Left colon (tissue), 2 donors: ENCODE measurements around the gene OR5C1. TPM values are rescaled to one million over a fixed set of nuclear protein-coding genes. Genes with fewer than 3 reads are reported as not detected.
A peak's percentile ranks its signal among the peaks of the same experiment; 100 is the strongest.
"Not testable (repeated sequence)": the region's sequence is repeated elsewhere in the genome, so short reads cannot be mapped to it uniquely, and the experiment has no call there.

ENCODE experiments used
- ATAC-seq: fragments of 200-7000 bp; cut with Tn5 transposase; one replicate; pipeline ENCODE4 v1.9.1; 2020; ENCODE audit warnings: mild to moderate bottlenecking, moderate library complexity
- DNase-seq, 2 donors: peaks; one replicate each; pipeline ENCODE4 v3.0.0-alpha.2; 2020
- intact Hi-C, 2 donors: fragments of 100-400 bp; cut with DNase I in 1 of 2; cut with micrococcal nuclease in 1 of 2; formaldehyde crosslinking; loops; one replicate each; pipeline versions ENCODE4 v1.11.2 to v1.14.0; 2022; cut with DNase I, micrococcal nuclease
- total RNA-seq, 2 donors: library from RNA; stranded (reverse); fragmentation: NEBNext Ultra II Directional; extraction: Animal tissue kit (Norgen Biotek cat#: 25700); gene quantifications; one replicate each; pipeline ENCODE4 v1.2.1, GENCODE V29; 2021
- donor health status: DM: no; HTN: no; CAD: no.
- donor health status: DM: yes; HTN: yes; CAD: no.

OR5C1 gene
- total RNA-seq, 2 donors from 2014 or later: not detected

DNA sequence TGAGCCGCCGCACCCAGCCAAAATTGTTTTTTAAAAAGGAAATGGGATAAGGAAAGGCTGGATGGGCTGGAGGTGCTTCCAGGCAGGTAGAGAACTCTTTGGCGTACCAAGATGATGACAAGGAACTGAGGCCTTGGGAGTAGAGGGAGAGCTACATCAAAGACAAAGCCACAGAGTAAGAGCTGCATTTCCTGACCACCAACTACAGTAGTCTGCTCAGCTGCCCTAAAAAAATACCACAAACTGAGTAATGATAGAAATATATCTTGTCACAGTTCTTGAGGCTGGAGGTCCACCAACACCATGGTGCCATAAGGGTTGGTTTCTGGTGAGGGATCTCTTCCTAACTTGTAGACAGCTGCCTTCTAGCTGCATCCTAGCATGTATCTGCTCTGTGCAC, 19.4 kb downstream of the OR5C1 start:
- ATAC-seq (no peak), DNase-seq (no peak)
- intact Hi-C loops: loop anchor here in 1 of 2 donors (2.0 kb wide), 1 partner anchor 343 kb away; no protein-coding TSS in a partner anchor

GRCh38 chr9:122809261-122809660, 20.5 kb downstream of the OR5C1 start:
- DNase-seq, ATAC-seq: not testable (repeated sequence)
- intact Hi-C loops: loop anchor here in 1 of 2 donors (2.0 kb wide), 1 partner anchor 344 kb away; no protein-coding TSS in a partner anchor

- intact Hi-C loops: no loop called here
- DNase-seq: peak; percentile 49 to 72
- peak; percentile 95 for ATAC-seq
Observed at GRCh38 chr9:122810306-122810946, 21.7 kb downstream of the OR5C1 start.

GRCh38 chr9:122812736-122813135, 24.0 kb downstream of the OR5C1 start:
- ATAC-seq (no peak), DNase-seq (no peak)
- intact Hi-C loops: no loop called here

DNA sequence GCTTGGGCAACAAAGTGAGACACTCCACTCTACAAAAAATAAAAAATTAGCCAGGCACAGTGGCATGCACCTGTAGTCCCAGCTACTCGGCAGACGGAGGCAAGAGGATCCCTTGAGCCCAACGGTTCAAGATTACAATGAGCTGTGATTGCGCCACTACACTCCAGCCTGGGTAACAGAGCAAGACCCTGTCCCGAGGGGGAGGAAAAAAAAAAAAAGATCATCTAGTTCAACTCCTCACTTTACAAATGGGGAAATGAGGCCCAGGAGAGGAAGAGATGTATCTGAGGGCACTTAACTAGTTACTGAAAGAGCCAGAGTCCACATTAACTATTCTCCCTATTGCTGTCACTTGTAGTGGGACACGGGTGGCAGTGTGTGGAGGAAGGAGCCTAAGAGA, 25.8 kb downstream of the OR5C1 start:
- no peak for DNase-seq
- ATAC-seq: no peak
- intact Hi-C loops: no loop called here

- DNase-seq (no peak), ATAC-seq (no peak)
- intact Hi-C loops: no loop called here
Observed at GRCh38 chr9:122815544-122815943, 26.8 kb downstream of the OR5C1 start.

DNA sequence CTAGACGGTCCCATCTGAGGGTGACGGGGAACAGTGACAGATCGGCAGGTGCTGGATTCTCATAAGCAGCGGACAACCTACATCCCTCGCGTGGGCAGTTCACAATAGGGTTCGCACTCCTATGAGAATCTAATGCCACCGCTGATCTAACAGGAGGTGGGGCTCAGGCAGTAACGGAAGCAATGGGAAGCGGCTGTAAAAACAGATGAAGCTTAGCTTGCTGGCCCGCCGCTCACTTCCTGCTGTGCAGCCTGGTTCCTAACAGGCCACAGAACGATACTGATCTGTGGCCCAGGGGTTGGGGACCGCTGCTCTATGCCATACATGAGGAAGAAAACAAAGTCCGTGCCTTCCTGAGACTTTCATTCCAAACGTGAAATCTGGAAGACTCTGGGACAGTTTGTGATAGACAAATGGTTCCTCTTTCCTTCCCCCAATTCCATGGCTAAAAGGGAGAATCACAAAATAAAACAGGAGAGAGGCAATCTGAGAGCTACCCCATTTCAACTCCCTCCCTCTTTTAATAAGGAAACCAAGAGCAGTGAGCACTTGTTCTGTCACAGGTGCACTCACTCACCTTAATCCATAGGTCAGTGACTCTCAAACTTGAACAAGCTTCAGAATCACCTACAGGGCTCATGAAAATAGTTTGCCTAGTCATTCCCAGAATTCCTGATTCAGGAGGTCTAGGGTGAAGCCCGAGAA, 27.6 kb downstream of the OR5C1 start:
- intact Hi-C loops: no loop called here
- no peak for ATAC-seq

DNA sequence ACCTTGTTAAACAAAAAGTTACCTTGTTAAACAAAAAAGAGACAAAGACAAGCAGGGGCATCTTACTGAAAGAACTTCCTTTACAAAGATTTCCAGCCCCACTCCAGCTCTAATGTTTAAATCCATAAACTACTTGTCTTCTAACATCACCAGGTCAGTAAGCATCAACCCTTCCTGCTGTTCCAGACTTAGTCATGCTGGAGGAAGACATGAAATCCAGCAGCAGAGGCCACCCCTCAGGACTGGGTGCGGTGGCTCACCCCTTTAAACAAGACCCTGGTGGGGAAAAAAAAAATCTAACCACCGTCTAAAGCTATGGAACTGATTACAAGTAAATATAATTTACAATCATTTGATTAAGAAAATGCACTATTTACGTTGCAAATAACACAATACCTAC, 30.6 kb downstream of the OR5C1 start:
- ATAC-seq: no peak
- intact Hi-C loops: no loop called here
- no peak for DNase-seq

More for the DNA sequence above, 27.6 kb downstream of the OR5C1 start:
- peak in 1 of 2 donors; percentile 34 for DNase-seq

GRCh38 chr9:122819791-122820489, 31.2 kb downstream of the OR5C1 start:
- intact Hi-C loops: no loop called here
- no peak for ATAC-seq

GRCh38 chr9:122820490-122820845, 31.7 kb downstream of the OR5C1 start:
- no peak for ATAC-seq
- intact Hi-C loops: no loop called here
- no peak for DNase-seq

More at GRCh38 chr9:122819791-122820489, 31.2 kb downstream of the OR5C1 start:
- DNase-seq: no peak

- DNase-seq (peak; percentile 30 to 53), ATAC-seq (peak; percentile 42)
- intact Hi-C loops: no loop called here
Observed at GRCh38 chr9:122821278-122821943, 32.7 kb downstream of the OR5C1 start.

GRCh38 chr9:122822056-122822455, 33.3 kb downstream of the OR5C1 start:
- DNase-seq (no peak), ATAC-seq (no peak)
- intact Hi-C loops: no loop called here

GRCh38 chr9:122822938-122823337, 34.2 kb downstream of the OR5C1 start:
- intact Hi-C loops: no loop called here
- DNase-seq (no peak), ATAC-seq (no peak)

GRCh38 chr9:122827761-122828093, 39.0 kb downstream of the OR5C1 start:
- DNase-seq (no peak), ATAC-seq (peak; percentile 7)
- intact Hi-C loops: no loop called here

DNA sequence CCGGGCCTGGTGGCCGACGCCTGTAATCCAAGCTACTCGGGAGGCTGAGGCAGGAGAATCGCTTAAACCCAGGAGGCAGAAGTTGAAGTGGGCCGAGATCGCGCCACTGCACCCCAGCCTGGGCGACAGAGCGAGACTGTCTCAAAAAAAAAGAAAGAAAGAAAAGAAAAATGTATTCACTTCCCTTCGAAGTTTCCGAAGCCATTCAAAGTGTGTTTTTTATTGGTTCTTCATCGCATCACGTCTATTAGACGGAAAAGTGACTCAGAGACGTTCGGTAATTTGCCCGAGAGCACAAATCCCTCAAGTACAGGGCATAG, 40.2 kb downstream of the OR5C1 start:
- intact Hi-C loops, DNase-seq, ATAC-seq: not testable (repeated sequence)

GRCh38 chr9:122832194-122832593, 43.5 kb downstream of the OR5C1 start:
- DNase-seq (no peak), ATAC-seq (no peak)
- intact Hi-C loops: no loop called here

GRCh38 chr9:122835313-122835731, 46.6 kb downstream of the OR5C1 start:
- intact Hi-C loops: no loop called here
- ATAC-seq (no peak), DNase-seq (no peak)

- ATAC-seq (no peak), DNase-seq (no peak)
- intact Hi-C loops: no loop called here
Observed at GRCh38 chr9:122837266-122837850, 48.6 kb downstream of the OR5C1 start.

DNA sequence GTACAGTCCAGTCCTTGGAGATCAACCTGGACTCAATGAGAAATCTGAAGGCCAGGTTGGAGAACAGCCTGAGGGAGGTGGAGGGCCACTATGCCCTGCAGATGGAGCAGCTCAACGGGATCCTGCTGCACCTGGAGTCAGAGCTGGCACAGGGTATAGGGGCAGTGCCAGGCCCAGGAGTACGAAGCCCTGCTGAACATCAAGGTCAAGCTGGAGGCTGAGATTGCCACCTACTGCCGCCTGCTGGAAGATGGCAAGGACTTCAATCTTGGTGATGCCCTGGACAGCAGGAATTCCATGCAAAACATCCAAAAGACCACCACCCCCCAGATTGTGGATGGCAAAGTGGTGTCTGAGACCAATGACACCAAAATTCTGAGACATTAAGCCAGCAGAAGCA, 49.7 kb downstream of the OR5C1 start:
- intact Hi-C loops, DNase-seq, ATAC-seq: not testable (repeated sequence)
